Inferior parietal cortex (tissue), 1 donor: Measurements from ENCODE around the gene FGF14.

Source experiments
- DNase-seq: peaks from one replicate; pipeline ENCODE4 v3.0.0-alpha.2; 2016; ENCODE audit errors: extremely low spot score

Gene FGF14

DNA sequence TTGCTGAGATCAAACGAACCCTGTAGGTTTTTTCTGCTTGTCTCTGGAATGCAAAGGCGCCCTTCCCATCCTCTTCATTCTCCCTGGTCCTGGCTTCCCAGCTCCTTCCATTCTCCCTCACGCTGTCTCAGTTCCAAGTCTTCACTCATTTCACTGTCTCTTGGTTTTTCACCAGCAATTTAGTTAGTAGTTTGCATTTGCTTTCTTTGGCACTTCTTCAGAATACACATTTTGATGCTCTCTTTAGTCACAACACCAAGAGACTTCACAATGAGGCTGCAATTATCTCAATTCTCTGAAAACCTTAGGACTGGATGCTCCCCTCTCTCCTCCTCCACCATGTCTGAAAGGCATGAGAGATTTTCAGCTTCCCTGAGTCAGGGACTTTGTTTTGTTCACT is 470.7 kb downstream of the FGF14 start:
- no peak for DNase-seq

DNA sequence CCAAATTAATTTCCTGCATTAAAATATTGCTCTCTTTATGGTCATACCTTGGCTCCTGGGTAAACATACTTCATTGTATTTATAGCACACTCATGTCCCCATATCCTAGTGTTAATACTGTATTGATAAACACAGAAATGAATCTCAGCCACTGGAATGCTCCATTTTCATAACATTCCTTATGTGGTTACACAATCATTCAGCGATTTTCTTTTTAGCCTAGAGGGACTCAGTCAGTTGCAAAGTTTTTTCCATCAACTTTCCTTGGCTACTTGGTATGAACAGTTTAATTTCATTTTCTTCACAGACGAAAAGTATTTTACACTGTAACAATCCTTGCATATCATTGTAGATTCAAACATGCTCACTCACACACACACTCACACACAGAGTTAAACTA is 471.5 kb downstream of the FGF14 start:
- no peak for DNase-seq

DNA sequence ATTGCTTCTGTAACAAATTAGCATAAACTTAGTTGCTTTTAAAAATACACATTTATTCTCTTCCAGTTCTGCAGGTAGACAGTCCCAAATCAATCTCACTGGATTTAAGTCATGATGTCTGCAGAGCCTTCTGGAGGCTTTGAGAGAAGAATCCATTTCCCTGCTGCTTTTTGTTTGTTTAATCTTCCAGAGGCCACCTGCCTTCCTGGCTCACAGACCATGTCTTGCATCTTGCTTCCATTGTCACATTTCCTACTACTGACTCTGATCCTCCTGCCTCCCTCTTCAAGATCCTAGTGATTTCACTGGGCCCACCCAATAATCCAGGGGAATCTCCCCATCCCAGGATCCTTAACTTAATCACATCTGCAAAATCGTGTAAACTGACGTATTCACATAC is 476.1 kb downstream of the FGF14 start:
- DNase-seq: no peak

DNA sequence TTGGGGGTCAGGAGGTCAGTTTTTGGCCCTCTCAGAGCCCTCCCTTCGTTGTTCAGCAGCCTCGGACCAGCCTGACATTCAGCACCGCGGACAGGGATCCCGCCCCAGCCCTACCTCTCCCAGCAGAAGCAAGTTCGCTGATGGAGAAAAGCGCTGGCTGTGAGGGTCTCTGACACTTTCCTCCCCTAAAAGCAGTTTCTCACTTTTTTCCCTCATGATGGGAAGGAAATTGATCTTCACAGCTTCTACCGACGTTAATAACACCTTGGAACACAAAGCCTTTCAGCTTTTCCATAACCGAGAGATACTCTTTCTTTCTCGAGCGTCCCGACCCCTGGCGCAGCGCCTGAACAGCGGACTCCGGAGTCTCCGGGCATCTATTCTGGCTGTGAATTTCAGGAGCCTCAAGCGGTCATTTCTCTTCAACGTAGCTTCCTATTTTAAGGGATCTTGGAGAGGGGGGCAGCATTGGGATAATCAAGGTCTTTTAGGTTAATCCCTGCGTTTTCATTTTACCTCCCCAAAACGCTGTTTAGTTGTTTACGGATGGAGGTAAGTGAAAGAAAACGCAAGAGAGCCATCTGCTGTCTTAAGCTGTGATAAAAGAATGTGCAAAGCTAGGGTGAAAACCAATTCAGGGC is 482.2 kb downstream of the FGF14 start:
- DNase-seq: peak; percentile 32

DNA sequence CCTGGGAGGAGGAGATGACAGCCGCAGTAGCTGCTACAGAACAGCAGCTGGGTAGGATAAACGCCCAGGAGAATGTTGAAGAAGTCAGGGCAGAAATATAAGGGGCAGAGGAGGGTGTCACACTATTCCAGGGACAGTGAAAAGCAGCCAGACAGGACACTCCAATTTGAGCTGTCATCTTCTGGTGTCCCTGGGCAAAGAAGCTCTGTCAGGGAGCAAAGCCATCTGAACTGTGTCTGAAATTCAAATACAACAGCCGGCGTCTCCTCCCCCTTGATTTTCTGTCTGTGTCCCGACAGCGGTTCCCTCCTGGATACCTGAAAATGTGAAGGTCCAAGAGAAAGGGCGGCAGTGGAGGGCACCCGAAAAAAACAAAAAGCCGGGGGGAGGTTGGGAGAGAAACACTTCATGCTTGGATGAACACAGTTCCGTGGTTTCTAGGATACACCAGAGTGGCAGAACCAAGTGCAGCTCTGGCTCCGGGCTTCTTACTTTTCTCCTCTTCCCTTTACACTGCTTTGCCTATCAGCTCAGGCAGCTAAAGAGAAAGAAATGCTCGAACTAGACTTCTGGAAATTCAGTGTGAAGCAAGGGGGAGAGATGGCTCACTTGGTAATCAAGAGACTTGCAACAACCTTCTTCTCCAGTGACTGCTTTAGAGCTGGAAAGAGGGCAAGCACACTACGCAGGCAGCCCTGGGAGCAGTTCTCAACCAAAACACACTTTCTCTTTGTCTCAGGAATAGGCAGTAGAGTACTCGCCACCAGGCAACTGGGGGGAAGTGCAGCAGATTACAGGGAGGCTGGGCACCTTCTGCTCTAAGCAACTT is 483.8 kb downstream of the FGF14 start:
- peak; percentile 34 for DNase-seq

DNA sequence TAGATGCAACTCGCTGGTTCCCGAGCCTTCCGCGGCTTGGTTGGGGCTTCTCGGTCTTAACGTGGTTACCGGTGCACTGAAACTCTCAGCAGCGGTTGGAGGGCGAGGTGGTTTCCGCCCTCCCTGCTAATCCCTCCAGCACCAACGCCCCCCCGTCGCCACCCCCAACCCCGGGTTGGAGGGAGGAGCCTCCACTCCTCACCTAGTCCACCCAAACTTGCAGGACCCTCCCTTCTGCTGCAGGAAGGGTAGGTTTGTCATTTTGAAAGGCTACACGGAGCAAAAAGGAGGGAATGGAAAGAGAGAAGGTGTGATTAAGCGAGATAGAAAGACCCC is 484.4 kb downstream of the FGF14 start:
- DNase-seq: no peak

DNA sequence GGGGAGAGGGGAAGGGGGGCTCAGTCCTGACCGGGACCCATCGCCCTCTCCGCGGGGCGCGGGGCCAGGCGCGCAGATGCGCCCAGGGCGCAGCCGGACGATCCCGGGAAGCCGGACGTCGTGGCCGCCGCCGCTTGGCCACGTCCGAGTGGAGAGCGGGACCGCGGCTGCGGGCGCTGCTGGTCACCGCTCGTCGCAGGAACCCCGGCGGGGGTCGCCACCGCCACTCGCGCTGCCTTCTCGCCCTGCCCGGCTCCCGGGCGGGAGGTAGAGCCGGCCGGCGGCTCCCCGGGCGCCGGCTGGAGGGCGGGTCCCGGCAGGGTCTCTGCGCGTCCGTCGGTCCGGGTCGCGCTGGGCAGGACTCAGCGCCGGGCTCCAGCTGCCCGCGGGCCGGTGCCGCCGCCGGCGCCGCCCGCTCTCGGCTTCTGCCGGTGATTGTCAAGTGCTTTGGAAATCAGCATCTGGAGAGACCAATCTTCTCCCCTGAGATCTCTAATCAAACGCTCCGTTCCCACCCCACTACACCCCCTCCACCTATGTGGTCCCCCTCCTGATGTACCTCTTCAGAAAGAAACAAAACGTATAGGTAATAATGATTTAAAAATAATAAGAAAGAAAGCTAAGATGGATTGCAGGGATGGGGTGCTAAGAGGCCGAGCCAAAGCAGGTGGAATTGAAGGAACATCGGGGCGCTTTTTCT is 484.9 kb downstream of the FGF14 start:
- no peak for DNase-seq

DNA sequence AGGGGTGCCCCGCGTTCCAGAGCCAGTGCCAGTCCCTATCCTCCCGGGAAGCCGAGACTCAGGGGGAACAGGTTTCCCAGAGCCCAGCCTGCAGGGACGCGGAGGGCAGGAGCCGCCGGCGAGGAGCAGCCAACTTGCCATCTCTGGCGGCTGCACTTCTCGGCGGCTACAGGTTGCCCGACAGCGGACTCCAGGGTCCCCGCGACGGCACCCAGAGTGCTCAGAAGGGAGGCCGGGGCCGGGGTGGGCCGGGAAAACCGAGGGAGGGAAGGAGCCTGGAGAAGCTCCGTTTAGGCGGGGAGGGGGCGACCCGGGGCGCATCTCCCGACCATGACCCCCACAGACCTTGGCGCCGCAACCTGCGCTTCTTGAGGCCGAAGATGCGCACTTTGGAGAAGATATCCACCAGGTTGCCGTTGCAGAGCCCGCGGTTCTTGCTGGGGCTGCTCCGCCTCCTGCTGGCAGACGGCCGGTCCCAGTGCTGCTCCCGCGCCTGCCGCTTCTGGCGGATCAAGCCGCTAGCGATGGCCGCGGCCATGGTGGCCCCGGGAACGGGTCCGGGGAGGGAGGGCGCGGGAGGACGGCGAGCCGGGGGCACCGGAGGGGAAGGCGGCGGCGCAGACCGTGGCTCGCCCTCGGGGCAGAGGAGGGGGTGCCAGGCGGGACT is 485.6 kb downstream of the FGF14 start:
- no peak for DNase-seq

DNA sequence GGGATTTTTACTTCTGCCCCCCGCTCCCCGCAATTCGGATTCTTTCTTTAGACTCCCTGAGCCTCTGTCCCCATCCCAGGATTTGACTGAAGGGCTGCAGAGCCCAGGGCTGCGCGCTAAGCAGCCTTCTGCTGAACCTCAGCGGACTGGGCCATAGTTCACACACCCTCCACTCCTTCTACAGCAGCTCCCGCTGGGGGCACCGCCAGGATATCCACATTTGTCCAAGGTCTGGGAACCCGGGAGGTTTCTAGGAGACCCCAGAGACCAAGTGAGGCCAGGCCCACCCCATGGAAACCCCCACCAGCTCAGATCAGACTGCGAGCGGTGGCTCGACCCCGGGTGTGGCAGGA is 486.1 kb downstream of the FGF14 start:
- DNase-seq: no peak

DNA sequence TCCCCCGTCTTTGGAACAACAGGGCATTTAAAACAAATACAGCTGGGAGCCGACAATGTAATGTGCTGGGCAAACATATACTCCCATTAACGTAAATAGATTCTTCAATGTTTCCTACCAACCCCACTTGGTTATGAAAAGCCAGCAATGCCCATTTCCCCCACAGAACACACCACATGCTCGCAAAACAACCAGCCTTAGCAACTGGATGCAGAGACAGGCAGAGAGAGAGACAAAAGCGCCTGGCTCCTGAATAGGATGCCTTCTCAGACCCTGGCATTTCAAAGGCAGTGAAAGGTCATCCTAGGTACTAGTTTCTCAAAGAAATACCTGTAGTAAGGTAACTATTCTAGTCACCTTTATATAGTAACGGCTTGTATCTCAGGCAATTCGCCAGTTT is 486.5 kb downstream of the FGF14 start:
- DNase-seq: no peak

DNA sequence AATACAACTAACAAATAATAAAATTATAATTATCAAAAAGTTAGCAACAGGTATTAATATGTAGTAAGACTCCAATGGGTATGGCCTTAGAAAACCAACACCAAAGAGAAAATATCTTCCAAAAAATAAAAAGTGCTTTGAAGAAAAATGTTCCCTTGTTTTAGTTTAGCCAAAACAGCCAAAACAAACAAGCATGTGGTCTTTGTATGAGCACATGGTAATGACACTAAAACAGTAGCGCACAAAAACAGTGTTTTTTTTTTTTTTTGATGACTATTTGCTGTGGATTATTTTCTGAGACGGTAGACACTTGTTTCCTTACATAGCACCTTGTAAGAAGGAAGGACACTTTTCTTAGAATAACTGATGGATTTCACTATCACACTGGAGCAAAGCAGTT is 490.1 kb downstream of the FGF14 start:
- DNase-seq: no peak

DNA sequence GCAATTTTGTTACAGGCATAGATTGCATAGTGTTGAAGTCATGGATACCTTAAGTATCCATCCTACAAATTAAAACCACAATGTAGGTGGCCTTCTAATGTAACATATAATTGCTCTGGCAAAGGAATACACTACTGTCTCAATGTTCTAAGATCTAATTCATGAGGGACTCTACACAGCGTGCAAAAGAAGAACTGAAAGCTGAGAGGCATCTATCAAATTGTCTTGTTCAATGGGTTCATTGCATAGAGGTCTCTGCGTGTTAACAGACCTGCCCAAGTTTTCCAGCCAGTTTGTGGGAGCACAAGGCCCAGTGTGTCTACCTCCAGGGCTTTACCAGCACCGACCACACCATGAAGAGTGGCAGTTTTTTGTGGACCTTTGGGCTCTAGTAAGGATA is 498.0 kb downstream of the FGF14 start:
- DNase-seq: no peak

DNA sequence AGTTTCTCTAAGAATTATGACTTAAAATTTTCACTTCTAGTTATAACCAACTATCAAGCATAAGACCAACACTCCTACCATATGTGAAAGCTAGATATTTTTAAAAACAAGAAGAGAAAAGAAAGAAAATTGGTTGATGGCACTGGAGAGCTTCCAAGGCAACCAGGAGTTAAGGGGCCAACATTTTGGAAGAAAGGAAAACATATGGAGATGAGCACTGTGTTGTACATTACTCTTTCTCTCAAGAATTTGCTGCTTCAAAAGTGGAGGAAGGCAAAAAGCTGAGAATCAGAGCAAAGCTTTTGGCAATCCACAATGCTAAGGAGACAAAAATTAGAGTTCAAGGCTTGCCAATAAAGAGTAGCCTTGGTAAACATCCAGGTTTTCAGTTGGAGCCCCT is 503.2 kb downstream of the FGF14 start:
- DNase-seq: no peak

DNA sequence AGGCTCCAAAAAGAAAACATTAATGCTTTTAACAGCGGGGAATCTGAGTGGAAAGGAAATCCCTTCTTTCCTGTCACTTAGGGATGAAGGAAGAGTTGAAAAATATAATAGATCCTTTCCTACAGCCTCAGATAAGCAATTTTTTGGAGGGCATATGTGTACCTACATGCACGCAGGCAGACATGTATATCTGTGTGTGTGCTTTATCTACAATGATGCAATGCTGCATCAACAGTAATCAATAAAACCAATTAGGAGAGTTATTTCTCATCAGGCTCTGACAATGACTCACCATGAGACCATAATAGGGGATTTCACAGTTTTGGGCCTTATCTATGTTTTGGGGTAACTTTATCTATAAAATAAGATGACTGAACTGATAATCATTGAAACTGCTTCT is 505.3 kb downstream of the FGF14 start:
- DNase-seq: no peak

DNA sequence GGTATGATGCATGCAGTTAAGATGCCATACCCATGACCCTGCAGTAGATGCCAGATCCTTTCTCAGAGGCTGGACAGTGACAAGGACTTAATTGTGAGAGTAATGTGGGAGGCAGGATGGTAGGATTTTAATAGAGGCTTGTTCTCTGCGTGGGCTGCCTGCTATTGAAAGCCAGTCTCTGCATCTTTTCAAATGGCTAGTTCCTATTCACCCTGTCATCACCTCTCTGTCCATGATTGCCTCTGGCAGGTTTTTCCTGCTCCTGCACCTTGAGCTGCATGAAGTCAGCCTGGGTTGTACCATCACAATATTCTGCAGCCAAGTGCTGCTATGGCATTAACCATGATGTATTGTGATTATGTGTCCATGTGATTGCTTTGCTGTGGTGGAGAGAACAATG is 508.8 kb downstream of the FGF14 start:
- DNase-seq: no peak

DNA sequence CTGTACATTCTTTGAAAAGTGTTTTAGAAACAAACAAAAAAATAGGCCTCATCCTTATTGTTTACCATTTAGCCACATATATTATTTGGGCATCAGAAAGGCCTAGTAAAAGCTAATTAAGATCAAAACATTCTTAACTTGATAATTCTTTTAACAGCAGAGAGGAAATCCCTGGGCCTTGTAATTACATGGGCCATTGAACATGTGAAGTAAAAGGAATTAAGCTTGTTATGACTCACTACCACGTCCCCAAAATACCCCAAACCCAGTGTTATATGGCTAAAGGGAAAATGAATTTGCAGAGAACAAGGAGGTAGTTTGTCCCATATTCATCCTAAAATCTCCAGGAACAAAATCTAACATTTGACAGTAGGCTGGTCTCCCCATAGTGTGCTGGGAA is 509.6 kb downstream of the FGF14 start:
- DNase-seq: no peak

DNA sequence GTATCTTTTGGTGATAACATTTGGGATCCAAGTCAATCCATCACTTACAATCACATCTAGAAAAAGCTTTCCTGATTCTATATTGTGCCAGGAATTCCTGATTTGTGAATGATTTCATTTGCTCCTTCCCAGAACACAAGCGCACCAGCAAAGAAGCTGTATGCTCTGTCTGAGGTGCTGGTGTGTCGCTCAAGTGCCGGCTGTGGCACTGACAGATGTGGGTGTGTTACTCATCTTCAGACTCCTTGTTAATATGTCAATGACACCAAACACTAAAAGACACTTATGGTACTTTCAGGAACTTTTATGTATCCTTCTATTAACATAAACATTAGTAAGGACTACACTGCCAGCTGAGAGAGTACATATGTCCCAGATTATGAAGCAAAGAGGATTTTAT is 520.3 kb downstream of the FGF14 start:
- DNase-seq: no peak

DNA sequence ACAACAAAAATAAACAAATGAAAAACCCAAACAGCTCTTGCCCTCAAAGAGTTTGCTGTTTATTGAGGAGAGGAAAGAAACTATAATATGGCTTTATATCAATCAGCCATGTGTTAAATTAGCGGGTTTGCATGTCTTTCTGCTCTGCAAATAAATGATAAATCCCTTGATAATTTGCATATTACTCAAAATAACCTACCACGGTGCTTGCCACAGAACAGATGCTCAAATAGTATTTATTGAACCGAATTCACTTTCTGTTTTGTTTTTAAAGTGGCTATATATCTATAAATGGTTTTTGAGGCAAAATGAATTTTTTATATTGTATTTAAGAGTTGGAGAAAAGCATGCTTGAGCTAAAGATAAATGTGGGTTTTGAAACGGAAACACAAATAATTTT is 521.3 kb downstream of the FGF14 start:
- DNase-seq: no peak

DNA sequence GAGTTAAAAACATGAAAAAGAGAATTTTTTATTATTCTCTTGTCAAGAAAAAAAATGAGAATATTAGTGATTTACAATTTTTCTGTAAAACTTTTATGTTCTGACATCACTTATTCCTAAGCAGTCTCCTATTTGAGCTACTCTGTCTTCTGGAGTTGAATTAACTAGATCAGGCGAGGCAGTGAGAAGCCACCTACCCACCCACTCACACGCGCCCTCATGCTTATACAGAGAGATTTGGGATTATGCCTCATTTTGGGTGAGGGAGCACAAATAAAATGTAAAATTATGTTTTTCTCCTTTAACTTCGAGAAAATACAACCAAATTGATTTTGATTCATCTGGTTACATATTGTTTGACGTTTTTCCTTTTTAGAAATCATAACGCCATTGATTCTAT is 524.9 kb downstream of the FGF14 start:
- no peak for DNase-seq

DNA sequence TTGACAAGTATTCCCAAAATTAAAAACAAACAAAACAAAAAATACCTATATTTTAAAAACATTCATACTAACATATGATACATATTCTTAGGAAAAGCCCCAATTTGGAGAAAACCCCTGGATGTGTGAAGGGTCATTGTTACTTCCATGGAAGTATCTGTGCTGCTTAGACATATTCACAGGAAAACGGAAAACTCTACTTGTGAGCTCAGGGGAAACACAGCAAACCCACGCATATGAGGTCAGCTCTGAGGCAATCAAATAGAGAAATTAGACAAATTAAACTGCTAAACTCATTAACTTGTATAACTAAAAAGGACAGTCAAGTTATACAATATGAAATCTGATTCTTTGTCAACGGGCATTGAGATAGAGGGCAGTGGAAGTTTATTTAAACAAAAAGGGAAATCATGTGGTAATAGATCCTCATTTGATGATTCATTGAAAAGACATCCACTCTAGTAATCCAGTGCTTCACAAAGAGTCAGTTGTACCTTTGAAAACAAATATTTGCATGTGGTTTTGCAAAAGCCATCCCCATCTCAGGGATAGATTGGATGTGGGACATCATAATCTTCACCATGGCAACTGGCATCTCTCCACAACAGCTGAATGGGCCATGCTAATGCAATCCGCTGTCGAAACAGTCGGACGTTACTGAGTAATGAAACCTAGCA is 526.0 kb downstream of the FGF14 start:
- DNase-seq: no peak

DNA sequence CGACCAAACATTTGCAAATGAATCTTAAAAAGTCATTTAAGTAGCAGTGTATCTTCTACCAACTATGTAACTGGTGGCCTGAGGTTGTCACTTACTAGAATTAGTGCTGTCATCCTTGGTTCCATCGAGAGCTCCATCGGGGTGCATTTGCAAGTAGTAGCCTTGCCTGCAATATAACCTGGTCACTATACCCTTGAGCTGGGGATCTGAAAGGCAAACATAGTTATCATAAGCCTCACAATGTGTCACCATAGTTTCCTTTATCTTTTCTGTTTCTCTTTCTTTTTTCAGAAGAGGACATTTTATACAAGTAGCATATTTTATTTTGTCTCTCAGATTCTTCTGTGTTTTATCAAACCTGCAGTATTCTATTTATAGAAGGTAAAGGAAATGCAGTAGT is 526.8 kb downstream of the FGF14 start:
- no peak for DNase-seq

DNA sequence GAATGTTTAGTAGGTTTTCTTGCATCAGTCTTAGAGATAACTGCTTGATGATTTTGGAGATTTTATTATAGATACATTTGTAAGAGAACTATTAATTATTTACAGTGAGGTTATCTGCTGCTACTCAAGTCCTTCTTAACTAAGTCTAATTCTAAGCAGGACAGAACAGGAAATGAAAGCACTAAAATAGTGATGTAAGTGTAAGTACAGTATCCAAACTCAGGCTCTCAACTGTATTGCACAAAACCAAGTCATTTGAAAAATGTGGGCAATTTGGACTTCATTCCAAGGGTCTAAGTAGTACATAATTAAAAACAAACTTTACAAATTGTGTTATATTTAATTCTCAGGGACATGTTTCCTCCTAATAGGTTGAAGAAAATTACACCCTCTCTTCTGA is 532.3 kb downstream of the FGF14 start:
- DNase-seq: no peak
